ENCODE data around the gene DYRK4. TPM values are rescaled to one million over a fixed set of nuclear protein-coding genes. Genes with fewer than 3 reads are reported as not detected.

Gene DYRK4, protein sequence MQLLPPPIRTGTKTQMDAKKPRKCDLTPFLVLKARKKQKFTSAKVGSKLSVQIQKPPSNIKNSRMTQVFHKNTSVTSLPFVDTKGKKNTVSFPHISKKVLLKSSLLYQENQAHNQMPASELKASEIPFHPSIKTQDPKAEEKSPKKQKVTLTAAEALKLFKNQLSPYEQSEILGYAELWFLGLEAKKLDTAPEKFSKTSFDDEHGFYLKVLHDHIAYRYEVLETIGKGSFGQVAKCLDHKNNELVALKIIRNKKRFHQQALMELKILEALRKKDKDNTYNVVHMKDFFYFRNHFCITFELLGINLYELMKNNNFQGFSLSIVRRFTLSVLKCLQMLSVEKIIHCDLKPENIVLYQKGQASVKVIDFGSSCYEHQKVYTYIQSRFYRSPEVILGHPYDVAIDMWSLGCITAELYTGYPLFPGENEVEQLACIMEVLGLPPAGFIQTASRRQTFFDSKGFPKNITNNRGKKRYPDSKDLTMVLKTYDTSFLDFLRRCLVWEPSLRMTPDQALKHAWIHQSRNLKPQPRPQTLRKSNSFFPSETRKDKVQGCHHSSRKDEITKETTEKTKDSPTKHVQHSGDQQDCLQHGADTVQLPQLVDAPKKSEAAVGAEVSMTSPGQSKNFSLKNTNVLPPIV
- total RNA-seq, result 26.7 TPM

DNA sequence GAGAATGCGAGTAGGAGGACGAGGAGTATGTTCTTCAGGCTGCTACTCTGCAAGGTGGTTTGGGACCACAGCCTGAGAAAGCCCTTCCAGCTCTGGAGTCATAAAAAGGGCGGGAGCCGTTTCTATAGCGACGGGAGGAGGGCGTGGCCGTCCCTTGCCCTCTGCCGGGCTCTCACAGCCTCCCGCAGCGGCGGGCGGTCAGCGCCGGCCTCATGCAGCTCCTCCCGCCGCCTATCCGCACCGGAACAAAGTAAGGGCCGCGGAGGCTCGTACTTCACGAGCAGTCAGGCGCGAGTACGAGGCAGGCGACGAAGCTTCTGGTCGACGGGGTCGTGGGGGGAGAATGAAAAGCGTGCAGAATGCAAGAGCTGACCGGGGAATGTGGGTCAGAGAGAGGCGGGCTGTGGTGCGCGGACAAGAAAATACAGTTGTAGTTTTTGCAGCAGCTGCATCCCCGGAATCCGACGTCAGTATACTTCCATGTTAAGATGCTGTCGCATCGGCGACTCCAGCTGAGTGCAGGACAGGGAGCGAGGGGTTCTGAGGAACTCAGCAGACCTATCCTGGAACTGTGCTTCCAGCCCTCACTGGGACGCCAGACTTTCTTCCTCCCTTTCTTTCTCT lies at the start of gene DYRK4:
Gene DYRK4, plus strand, starts transcription at position 175 of the 624 bp plus-strand sequence. Its CDS starts 38 bp downstream, at position 213.

DNA sequence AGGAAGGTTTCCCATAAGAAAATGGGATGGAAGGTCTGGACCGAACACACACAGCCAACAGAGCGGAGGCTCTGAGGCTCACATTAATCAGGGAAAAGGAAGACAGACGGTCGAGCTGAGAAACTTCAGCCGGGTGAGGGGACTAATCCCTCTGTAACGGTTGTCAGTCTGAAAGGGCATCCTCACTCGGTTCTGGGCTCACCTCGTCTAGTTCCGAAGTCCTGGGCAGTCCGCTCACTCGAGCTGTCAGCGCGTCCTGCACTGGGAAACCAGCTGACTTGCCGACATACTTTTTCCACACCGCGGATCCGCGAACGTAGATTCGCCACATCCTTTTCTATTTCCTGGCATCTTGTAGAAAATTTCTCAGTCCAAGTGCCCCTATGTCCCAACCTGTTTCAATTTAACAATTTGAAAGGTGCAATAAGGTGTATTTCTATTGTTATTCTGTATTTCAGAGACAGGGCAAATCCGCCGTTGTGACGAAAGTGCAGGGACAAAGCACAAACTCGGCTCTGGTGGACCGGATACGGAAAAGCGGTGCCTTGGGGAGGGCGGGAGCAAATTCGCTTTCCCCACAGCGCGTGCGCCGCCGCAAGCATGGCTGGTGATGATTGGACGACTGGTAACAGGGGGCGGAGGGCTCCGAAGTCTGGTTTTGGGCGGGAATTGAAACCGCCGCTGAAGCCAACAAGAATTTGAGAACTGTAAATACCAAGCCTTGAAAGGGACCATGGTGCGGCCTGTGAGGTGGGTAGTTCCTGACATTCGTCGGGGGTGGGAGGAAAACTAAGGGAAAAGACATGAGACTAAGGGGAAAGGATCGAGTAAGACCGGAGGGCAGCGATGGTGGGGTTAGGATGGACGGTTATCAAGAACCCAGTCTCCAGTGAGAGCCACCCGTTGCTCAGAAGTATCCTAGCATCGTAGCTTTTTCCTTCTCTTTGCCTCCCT lies 23.5 kb upstream of the DYRK4 start, which contains the start of gene RAD51AP1:
Gene RAD51AP1, plus strand, starts transcription at position 684 of the 954 bp plus-strand sequence. Its CDS starts 50 bp downstream, at position 734.

DNA sequence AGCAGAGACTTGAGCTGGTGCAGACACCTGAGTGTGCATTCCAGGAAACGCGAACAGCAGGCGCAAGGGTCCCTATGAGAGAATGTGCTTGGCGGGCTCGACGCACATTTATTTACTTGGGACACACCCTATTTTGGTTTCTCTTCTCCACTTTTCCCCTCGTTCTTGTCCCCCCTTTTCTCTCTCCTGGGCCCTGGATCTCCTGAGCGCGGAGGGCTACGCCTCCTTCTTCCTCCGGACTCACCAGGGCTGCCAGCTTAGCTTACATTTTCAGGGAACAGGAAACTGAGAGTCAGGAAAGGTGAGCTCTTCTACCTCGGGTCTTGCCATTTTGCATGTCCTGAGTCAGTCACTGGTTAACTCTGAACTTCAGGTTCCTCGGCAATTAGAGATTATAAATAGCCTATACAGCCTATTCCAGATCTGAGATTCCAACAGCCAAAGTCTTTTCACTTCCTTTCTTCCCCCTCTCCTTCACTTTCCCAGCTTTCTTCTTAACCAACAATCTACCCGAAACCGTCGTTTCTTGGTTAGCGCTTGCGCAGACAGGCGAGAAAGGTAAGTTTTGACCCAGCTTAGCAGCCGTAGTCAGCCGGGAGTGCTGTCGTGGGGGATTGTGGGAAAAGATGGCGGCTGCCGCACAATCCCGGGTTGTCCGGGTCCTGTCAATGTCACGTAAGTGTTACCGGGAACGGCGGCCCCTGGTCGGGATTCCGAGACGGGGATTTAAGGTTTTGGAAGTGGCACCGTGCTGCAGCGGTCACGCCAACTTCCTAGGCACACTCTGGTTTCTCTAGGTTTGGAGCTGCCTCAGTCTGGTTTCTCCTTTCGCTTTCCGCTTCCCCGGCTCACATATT lies 86.7 kb downstream of the DYRK4 start, which contains the start of the genes AKAP3 and NDUFA9:
Gene AKAP3, minus strand, starts transcription at position 551 of the 857 bp plus-strand sequence. CDS start 10,855 bp downstream, outside the sequence.
Gene NDUFA9, plus strand, starts transcription at position 614 of the 857 bp plus-strand sequence. Its CDS starts 13 bp downstream, at position 627.

Other genes with a start within 250 kb of the DYRK4 start
- gene TIGAR, start 241.0 kb upstream of the DYRK4 start, total RNA-seq, result 2.1 TPM
- gene FGF23, start 182.5 kb upstream of the DYRK4 start, total RNA-seq, result 0.06 TPM
- 1.3 TPM for gene FGF6, start 116.4 kb upstream of the DYRK4 start, total RNA-seq
- gene RAD51AP1, start 23.3 kb upstream of the DYRK4 start, total RNA-seq, result 8.7 TPM
- gene AKAP3, start 86.8 kb downstream of the DYRK4 start, total RNA-seq, result 1.8 TPM
- 58.9 TPM for gene NDUFA9, start 86.9 kb downstream of the DYRK4 start, total RNA-seq
- 3.4 TPM for gene GALNT8, start 158.2 kb downstream of the DYRK4 start, total RNA-seq